KG1 (cell line): Measurements from ENCODE around the gene GGT6.
"Not testable (repeated sequence)": the region's sequence is repeated elsewhere in the genome, so short reads cannot be mapped to it uniquely, and the experiment has no call there.

Experiments used
- DNase-seq: peaks from one replicate; lab custom pipeline; 2025; lab: John Stamatoyannopoulos, UW

Gene GGT6

GRCh38 chr17:4560421-4560820 is at the start of gene GGT6:
TSS of gene GGT6 (minus strand) at chr17:4560577. CDS start at chr17:4560521, 56 bp downstream.
- no peak for DNase-seq

GRCh38 chr17:4610162-4610561 is 49.8 kb upstream of the GGT6 start:
- DNase-seq, result no peak

- no peak for DNase-seq
Measured at GRCh38 chr17:4609761-4610160, 49.4 kb upstream of the GGT6 start.

- DNase-seq, result no peak
Measured at GRCh38 chr17:4607773-4608187, 47.4 kb upstream of the GGT6 start.

DNA sequence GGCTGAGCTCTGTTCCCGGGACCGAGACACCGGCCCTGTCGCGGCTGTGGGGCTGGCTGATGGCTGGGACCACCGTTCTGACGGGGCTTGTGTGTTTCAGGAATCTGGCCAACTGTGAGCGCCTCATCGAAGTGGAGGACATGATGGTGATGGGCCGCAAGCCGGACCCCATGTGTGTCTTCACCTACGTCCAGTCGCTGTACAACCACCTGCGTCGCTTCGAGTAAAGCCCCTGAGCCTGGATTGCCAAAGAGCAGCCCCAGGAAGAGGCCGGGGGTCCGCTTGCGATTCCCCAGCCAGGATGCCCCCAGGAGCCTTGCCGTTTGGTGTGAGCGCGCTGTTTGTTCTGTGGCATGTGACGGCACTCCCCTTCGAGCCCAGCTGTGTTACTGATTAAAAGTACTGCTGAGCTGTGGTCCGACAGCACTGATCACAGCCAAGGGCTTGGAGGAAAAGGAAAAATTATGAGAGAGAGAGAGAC is 46.9 kb upstream of the GGT6 start:
- DNase-seq, result no peak

GRCh38 chr17:4605826-4606225 is 45.4 kb upstream of the GGT6 start:
- DNase-seq, result no peak

- DNase-seq, result not testable (repeated sequence)
Measured at GRCh38 chr17:4604736-4605135, 44.4 kb upstream of the GGT6 start.

DNA sequence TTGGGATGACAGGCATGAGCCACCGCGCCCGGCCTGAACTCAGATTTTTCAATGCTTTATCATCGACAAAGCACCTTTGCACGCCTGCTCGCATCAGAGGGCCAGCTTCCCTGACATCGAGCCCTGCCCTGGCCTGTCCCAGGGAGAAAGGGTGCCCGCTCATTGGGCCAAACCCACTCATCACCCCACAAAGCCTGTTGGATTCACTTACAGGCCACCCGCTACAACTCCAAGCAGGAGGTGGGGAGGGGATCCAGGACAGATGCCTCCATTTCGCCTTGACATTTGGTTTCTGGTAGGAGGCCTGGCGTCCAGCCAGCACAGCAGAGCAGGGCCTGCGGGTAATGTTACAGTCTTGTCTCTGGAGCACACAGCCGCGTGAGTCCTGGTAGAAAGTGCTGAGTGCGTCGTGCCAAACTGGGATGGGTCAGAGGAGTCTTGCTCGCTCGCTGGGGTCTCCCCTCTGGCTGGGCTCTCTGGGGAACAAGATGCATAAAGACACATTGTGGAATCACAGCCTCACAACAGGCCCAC is 43.8 kb upstream of the GGT6 start:
- DNase-seq, result no peak

DNA sequence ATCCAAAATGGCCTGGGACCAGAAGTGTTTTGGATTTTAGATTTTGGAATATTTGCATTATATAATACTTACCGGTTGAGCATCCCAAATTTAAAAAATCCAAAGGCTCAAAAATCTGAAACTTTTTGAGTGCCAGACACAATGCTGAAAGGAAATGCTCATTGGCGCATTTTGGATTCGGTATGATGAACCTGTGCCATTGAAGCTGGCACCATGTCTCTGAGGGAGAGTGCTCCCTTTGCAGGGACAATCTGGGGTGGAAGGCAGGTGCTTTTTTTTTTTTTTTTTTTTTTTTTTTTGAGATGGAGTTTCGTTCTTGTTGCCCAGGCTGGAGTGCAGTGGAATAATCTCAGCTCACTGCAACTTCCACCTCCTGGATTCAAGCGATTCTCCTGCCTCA is 41.7 kb upstream of the GGT6 start:
- no peak for DNase-seq

GRCh38 chr17:4601326-4601725 is 40.9 kb upstream of the GGT6 start:
- no peak for DNase-seq

GRCh38 chr17:4600563-4600962 is 40.2 kb upstream of the GGT6 start:
- no peak for DNase-seq

DNA sequence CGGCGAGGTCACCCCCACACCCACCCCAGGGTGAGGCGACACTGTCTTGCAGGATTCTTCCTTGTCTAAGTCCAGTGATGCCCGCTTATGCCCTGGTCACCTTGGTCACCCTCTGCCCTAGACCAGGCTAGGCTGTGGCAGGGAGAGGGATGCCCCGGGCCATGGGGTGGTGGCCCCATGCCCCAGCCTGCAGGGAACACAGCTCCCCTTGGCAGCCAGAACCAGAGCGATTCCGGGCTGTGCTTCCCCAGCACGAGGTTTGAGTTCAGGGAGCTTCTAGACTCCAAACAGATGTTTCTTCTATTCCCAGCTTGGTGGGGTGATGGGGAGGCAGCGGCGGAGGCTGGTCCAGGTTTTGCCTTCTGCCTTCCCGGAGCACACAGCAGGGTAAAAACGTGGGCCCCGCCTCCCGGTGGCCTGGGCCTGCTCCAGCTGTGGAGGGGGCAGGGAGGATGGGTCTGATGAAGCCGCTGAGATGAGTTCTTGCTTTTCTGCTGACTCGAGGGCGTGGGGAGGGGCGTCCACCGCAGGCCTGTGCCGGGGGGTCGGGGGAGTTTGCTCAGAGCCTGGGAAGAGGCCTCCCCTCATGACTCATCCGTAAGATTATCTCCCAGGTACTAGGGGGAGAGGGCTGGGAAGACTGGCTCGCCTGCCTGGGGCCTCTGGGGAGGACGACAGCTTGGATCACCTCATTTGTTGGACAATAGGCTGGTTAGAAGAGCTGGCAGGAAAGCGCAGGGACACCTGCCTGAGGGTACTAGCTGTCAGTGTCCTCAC is 39.3 kb upstream of the GGT6 start:
- DNase-seq, result no peak

DNA sequence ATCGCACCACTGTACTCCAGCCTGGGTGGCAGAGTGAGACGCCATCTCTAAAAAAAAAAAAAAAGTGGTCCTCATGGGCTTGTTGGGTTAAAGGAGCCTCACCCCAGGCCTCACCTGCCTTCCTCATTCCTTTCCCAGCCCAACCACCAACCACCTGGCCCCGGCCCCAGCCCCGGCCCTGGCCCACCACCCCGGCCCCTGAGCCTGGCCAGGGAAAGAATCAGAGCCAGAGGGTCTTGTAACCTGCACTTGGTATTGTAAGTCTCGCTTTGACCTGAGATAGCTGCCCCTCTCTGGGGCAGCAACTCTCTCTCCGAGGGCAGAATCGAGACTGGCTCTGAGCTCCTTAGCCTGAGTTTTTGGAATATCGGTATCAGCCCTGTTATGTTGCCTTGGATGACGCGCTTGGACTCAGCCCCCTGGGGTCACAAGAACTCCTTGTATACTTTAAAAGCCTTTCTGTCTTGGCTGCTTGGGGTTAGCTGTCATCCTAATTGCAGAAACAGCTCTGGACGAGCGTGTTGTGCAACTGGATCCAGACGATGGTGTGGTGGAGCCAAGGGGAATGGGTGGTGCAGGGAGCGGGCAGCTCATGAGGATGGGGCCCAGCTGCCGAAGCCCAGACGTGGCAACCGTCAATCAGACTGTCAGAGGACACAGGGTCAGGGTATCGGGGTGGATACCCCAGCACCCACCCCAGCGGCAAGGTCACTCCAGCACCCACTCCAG is 38.6 kb upstream of the GGT6 start:
- DNase-seq, result no peak

- DNase-seq, result no peak
Measured at GRCh38 chr17:4597975-4598374, 37.6 kb upstream of the GGT6 start.

DNA sequence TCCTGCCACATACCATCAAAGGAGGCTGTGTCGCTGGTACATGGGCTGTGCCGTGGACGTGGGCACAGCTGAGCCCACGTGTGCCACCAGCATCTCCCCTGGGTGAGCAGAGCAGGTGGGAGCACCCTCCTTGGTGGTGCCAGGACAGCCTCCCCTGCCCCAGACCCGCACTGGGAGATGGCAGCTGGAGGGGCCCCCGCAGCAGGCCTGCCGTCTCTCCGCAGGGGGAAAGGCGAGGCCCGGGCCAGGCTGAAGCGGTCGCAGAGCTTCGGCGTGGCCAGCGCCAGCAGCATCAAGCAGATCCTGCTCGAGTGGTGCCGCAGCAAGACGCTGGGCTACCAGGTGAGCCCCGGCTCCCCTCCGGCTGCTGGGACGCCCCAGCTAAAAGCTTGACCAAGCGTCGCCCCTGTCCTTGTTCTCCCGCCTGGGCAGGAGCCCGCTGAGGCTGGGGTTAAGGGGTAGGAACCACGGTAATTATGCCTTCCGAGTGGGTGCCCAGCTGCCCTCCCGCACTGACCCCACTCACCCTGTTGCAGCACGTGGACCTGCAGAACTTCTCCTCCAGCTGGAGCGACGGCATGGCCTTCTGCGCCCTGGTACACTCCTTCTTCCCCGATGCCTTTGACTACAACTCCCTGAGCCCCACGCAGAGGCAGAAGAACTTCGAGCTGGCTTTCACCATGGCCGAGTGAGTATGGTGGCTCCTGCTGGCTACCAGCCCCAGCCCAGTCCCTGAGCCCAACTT is 36.4 kb upstream of the GGT6 start:
- DNase-seq, result no peak

- not testable (repeated sequence) for DNase-seq
Measured at GRCh38 chr17:4595685-4596342, 35.4 kb upstream of the GGT6 start.

DNA sequence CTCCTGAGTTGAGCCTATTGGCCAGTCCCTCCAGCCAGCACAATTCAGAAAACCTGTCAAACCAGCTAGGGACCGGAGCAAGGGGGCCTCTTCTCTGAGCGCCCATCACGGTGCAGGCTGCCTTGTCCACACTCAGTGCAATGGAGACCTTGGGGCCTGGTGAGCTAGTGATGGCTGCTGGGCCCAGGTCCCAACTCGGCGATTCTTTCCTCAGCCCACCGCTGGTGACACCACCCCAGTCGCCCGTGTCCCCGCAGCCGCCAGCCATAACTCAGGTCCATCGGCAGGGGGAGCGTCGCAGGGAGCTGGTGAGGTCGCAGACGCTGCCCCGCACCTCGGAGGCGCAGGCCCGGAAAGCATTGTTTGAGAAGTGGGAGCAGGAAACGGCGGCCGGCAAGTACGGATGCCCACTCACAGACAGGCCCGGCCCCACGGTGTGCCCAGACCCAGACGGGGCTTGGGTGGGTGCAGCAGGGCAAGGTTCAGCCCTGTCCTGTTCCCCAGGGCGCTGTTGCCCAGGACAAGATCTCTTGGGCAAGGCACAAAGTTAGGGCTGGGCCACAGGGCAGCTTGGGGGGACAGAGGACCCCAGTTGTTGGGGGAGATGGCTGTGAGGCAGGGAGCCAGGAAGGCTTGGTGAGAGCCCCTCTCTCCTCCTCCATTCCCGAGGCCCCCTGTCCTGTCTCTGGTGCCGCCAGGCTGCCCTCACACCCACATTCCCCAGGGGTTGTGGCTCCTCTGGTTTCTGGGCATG is 34.7 kb upstream of the GGT6 start:
- DNase-seq, result no peak

DNA sequence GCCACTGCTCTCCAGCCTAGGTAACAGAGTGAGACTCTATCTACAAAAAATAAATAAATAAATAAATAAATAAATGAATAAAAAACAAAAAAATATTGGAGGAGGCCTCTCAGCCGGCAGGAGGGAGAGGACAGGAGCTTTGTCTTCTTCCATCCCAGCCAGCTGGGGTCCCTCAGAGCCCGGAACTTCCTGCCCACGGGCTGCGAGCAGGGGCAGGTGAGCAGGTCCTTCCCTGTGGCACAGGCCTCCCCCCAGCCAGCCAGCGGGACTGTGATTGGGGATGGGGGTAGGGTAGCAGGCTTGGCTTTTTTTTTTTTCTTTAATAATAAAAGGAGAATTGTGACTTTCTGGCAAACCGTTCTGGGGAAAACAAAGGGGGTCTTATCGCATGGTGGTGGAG is 34.0 kb upstream of the GGT6 start:
- no peak for DNase-seq

GRCh38 chr17:4593021-4593421 is 32.6 kb upstream of the GGT6 start:
- no peak for DNase-seq

- DNase-seq, result no peak
Measured at GRCh38 chr17:4592240-4593005, 32.0 kb upstream of the GGT6 start.
